Ovary (tissue), 1 donor: ENCODE measurements around the gene C1orf198.

Experiments
- EP300 ChIP-seq: sonication (generic); formaldehyde crosslinking; IDR thresholded peaks from one replicate; pipeline ENCODE4 v1.6.1; 2017; ENCODE audit warnings: antibody characterized with exemption
- POLR2A ChIP-seq: fragments of 450-650 bp; IDR thresholded peaks from one replicate; pipeline ENCODE4 v1.6.1; 2017; ENCODE audit warnings: antibody characterized with exemption, mild to moderate bottlenecking, moderate library complexity

DNA sequence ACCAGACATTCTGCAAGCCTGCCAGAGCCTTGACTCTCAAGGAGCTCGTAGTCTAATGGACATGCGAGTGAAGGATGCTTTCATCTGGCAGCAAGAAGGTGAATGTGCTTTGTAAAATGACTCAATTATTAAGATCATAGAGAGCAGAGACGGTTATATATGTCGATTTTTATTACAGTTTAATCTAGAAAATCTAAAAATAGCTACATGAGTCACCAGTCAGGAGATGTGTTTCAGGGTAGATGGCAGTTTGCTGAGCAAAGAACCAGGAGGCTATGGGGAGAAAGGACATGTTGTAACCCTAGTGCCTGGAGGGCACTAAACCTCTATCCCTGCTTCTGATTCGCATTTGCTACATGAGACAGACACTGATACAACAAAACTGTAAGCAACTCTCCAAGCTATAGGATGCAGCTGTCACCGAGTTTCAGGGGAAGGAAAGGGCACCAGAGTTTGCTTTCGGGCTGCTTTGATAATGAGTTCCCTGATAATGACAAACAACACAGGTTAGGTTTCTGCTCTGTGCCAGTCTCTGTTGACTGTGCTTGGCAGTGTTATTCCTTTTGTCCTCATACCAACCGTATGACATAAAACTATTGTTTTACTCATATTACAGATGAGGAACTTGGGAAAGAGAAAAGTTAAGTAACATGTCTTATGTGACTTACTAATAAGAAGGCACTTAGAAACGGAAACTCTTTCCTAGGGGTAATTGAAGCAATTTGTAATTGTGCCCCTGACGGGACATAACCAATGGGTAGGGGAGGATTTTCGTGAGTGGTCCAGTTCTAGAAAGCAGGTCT is 43.2 kb downstream of the C1orf198 start:
- TF ChIP-seq POLR2A (no peak), EP300 (no peak)
